ENCODE measurements around the gene DUSP8.

DUSP8 gene

GRCh38 chr11:1549338-1550330 is 22.4 kb downstream of the DUSP8 start:
- no peak for DNase-seq

- DNase-seq: peak in 1 of 2 experiments; percentile 23
Observed at GRCh38 chr11:1548221-1549070, 23.6 kb downstream of the DUSP8 start.

GRCh38 chr11:1547467-1548098 is 24.5 kb downstream of the DUSP8 start:
- DNase-seq: no peak

- DNase-seq: no peak
Observed at GRCh38 chr11:1546536-1547466, 25.3 kb downstream of the DUSP8 start.

GRCh38 chr11:1546077-1546535 is 26.0 kb downstream of the DUSP8 start:
- DNase-seq: no peak

GRCh38 chr11:1545432-1545831 is 26.6 kb downstream of the DUSP8 start:
- no peak for DNase-seq

GRCh38 chr11:1544536-1544935 is 27.5 kb downstream of the DUSP8 start:
- DNase-seq: no peak

GRCh38 chr11:1543606-1544263 is 28.3 kb downstream of the DUSP8 start:
- no peak for DNase-seq

GRCh38 chr11:1542267-1542666 is 29.8 kb downstream of the DUSP8 start:
- DNase-seq: no peak

GRCh38 chr11:1541474-1542204 is 30.4 kb downstream of the DUSP8 start:
- DNase-seq: no peak

GRCh38 chr11:1540074-1540473 is 32.0 kb downstream of the DUSP8 start:
- DNase-seq: no peak

GRCh38 chr11:1538153-1538552 is 33.9 kb downstream of the DUSP8 start:
- no peak for DNase-seq

GRCh38 chr11:1536065-1536843 is 35.8 kb downstream of the DUSP8 start:
- no peak for DNase-seq

- no peak for DNase-seq
Observed at GRCh38 chr11:1534682-1535081, 37.4 kb downstream of the DUSP8 start.

- no peak for DNase-seq
Observed at GRCh38 chr11:1534171-1534570, 37.9 kb downstream of the DUSP8 start.

- no peak for DNase-seq
Observed at GRCh38 chr11:1533342-1533725, 38.7 kb downstream of the DUSP8 start.

- no peak for DNase-seq
Observed at GRCh38 chr11:1532606-1533341, 39.3 kb downstream of the DUSP8 start.

GRCh38 chr11:1532014-1532586 is 40.0 kb downstream of the DUSP8 start:
- DNase-seq: peak in 1 of 2 experiments; percentile 72

Data from cerebellar nuclear complex (tissue), 1 donor.